DLD1 (cell line): Measurements from ENCODE around the gene ZDHHC22.
"Not testable (repeated sequence)": the region's sequence is repeated elsewhere in the genome, so short reads cannot be mapped to it uniquely, and the experiment has no call there.

ENCODE experiments used
- in situ Hi-C: cut with HindIII; loops from 2 replicates; pipeline ENCODE4 v1.10.0; 2017; ENCODE audit warnings: low sequenced_read_pairs

Gene ZDHHC22

GRCh38 chr14:77141214-77142004 lies at the start of gene ZDHHC22:
TSS of gene ZDHHC22 (minus strand) at chr14:77141791. CDS start at chr14:77139738, 2,053 bp downstream.
- in situ Hi-C loops, result no loop called here

- in situ Hi-C loops, result no loop called here
Measured at GRCh38 chr14:77190977-77191376, 49.4 kb upstream of the ZDHHC22 start.

- in situ Hi-C loops, result no loop called here
Measured at GRCh38 chr14:77189479-77189878, 47.9 kb upstream of the ZDHHC22 start.

- in situ Hi-C loops, result no loop called here
Measured at GRCh38 chr14:77187649-77188012, 46.0 kb upstream of the ZDHHC22 start.

GRCh38 chr14:77186911-77187648 lies 45.5 kb upstream of the ZDHHC22 start:
- in situ Hi-C loops, result no loop called here

GRCh38 chr14:77185093-77185465 lies 43.5 kb upstream of the ZDHHC22 start:
- in situ Hi-C loops, result no loop called here

GRCh38 chr14:77184396-77185092 lies 43.0 kb upstream of the ZDHHC22 start:
- in situ Hi-C loops, result no loop called here

- in situ Hi-C loops, result no loop called here
Measured at GRCh38 chr14:77183896-77184295, 42.3 kb upstream of the ZDHHC22 start.

- in situ Hi-C loops, result no loop called here
Measured at GRCh38 chr14:77181603-77182437, 40.2 kb upstream of the ZDHHC22 start, which contains the start of gene TMEM63C. TSS of gene TMEM63C (plus strand) at chr14:77181798. CDS start at chr14:77218814, 37,016 bp downstream.

- in situ Hi-C loops, result no loop called here
Measured at GRCh38 chr14:77180726-77181602, 39.4 kb upstream of the ZDHHC22 start.

- in situ Hi-C loops, result loop anchor here (5.0 kb wide), 1 partner anchor 59 kb away; no protein-coding TSS in a partner anchor
Measured at GRCh38 chr14:77178656-77179055, 37.1 kb upstream of the ZDHHC22 start.

- in situ Hi-C loops, result loop anchor here (5.0 kb wide), 1 partner anchor 60 kb away; no protein-coding TSS in a partner anchor
Measured at GRCh38 chr14:77177702-77178101, 36.1 kb upstream of the ZDHHC22 start.

GRCh38 chr14:77175843-77176242 lies 34.3 kb upstream of the ZDHHC22 start:
- in situ Hi-C loops, result loop anchor here (5.0 kb wide), 1 partner anchor 61 kb away; no protein-coding TSS in a partner anchor

- in situ Hi-C loops, result not testable (repeated sequence)
Measured at GRCh38 chr14:77173911-77174617, 32.5 kb upstream of the ZDHHC22 start.

GRCh38 chr14:77172916-77173315 lies 31.3 kb upstream of the ZDHHC22 start:
- in situ Hi-C loops, result no loop called here

GRCh38 chr14:77170045-77170444 lies 28.5 kb upstream of the ZDHHC22 start:
- in situ Hi-C loops, result no loop called here

GRCh38 chr14:77161011-77161410 lies 19.4 kb upstream of the ZDHHC22 start:
- in situ Hi-C loops, result no loop called here

- in situ Hi-C loops, result no loop called here
Measured at GRCh38 chr14:77158882-77159255, 17.3 kb upstream of the ZDHHC22 start.
